ENCODE measurements around the gene PLOD3. TPM values are rescaled to one million over a fixed set of nuclear protein-coding genes. Genes with fewer than 3 reads are reported as not detected.

Gene PLOD3
- total RNA-seq, 2 donors from 2014 or later, result 31.5 to 55.9 TPM

DNA sequence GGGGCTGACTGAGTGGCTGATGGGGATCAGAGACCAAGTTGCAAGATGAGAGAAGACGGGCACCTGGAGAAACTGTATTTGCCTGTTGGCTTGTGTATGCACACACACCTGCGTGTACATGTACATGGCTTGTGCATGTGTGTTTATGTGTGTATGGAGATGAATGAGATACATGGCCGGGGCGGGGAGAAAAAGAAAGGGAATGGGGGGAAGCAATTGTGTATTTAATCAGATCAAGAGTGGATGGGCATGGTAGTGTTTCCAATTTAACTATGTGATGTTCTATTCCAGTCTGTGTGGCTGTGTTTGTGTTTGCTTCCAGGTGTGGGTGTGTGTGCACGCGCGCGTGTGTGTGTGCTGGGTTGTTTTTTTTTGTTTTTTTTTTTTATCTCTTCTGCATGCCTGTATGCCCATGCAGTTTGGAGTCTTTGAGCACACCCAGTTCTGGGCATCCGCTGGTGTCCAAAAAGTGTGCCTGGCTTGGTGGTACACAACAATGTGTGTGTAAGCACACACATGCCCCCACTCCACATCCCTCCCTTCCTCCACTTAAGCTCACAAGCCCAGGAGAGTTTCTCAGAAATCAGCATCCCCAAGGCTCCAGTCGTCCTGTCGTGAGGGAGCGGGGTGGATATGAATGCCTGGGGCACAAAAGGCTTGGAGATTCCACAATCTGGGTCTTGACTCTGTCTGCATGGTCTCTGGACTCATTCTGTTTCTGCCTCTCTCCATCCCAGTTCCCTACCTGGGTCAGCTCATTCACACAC lies 49.6 kb downstream of the PLOD3 start:
- H3K4me1 ChIP-seq (ENCODE audit: control insufficient read depth in 1 of 2, low read depth in 2 of 2), result peaks cover 32 to 52% of the 10 kb centered on the region in 2 donors
- H3K27me3 ChIP-seq (replicated peaks; ENCODE audit: insufficient read depth), result peaks cover 47% of the 10 kb centered on the region
- no peaks in the 10 kb centered on the region for H3K9me3 ChIP-seq
- DNase-seq (ENCODE audit: low spot score), result no peak
- TF ChIP-seq, protein P1, sequence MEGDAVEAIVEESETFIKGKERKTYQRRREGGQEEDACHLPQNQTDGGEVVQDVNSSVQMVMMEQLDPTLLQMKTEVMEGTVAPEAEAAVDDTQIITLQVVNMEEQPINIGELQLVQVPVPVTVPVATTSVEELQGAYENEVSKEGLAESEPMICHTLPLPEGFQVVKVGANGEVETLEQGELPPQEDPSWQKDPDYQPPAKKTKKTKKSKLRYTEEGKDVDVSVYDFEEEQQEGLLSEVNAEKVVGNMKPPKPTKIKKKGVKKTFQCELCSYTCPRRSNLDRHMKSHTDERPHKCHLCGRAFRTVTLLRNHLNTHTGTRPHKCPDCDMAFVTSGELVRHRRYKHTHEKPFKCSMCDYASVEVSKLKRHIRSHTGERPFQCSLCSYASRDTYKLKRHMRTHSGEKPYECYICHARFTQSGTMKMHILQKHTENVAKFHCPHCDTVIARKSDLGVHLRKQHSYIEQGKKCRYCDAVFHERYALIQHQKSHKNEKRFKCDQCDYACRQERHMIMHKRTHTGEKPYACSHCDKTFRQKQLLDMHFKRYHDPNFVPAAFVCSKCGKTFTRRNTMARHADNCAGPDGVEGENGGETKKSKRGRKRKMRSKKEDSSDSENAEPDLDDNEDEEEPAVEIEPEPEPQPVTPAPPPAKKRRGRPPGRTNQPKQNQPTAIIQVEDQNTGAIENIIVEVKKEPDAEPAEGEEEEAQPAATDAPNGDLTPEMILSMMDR (IDR thresholded peaks at IDR 0.05), result no peak
- no peaks in the 10 kb centered on the region for H3K36me3 ChIP-seq
- H3K27ac ChIP-seq, result no peak overlapping the region
- no peak for ATAC-seq (ENCODE audit: insufficient number of reproducible peaks, low FRiP score, low read depth)
- H3K4me3 ChIP-seq, result no peak overlapping the region

DNA sequence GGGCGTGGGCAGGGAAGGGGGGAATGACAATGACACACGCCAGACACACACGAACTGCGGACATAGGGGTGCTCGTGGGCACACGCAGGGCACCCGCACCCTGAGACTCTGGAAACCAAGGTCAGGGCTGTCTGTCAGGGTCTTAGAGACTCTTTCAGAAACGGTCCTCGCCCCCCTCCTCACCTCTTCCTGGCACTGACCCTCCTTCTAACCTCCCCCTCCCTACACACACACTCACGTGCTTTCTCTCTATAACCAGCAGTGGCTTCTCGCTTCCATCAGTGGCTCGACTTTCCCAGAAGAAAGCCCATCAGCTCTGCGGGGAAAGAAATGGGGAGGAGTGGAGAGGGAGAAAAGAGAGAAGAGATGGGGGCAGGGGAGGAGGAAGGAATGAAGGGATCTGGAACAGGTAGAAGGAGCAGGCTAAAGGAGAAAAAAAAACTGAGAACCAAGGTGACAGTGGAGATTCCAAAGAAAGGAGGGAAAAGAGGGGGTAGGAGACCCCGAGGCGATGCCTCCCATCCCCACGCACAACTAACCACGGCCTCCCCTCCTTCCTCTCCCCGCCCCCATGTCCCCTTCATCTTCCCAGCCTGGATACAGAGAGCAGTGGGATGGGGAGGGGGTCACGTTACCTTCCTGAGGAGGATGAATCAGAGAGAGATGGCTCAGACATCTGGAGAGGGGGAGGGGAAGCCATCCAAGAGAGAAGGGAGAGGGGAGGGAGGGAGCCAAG lies 50.3 kb downstream of the PLOD3 start:
- no peak overlapping the region for H3K27ac ChIP-seq
- TF ChIP-seq, protein P1 (IDR thresholded peaks at IDR 0.05), result no peak
- ATAC-seq (ENCODE audit: insufficient number of reproducible peaks, low FRiP score, low read depth) (no peak), DNase-seq (ENCODE audit: low spot score) (no peak)
- no peaks in the 10 kb centered on the region for H3K36me3 ChIP-seq
- H3K4me3 ChIP-seq, result no peak overlapping the region
- peaks cover 33 to 50% of the 10 kb centered on the region in 2 donors for H3K4me1 ChIP-seq (ENCODE audit: control insufficient read depth in 1 of 2, low read depth in 2 of 2)
- peaks cover 42% of the 10 kb centered on the region for H3K27me3 ChIP-seq (replicated peaks; ENCODE audit: insufficient read depth)
- no peaks in the 10 kb centered on the region for H3K9me3 ChIP-seq

GRCh38 chr7:101166648-101166908 lies 50.8 kb downstream of the PLOD3 start:
- Histone ChIP-seq H3K4me1 (ENCODE audit: control insufficient read depth in 1 of 2, low read depth in 2 of 2) (peaks cover 32 to 45% of the 10 kb centered on the region in 2 donors), H3K9me3 (no peaks in the 10 kb centered on the region), H3K4me3 (no peak overlapping the region), H3K27me3 (replicated peaks; ENCODE audit: insufficient read depth) (peaks cover 39% of the 10 kb centered on the region), H3K36me3 (no peaks in the 10 kb centered on the region), H3K27ac (no peak overlapping the region)
- DNase-seq (ENCODE audit: low spot score) (no peak), ATAC-seq (ENCODE audit: insufficient number of reproducible peaks, low FRiP score, low read depth) (no peak)
- TF ChIP-seq, protein P1 (IDR thresholded peaks at IDR 0.05), result no peak

- H3K27me3 ChIP-seq (replicated peaks; ENCODE audit: insufficient read depth), result peaks cover 35% of the 10 kb centered on the region
- no peak for ATAC-seq (ENCODE audit: insufficient number of reproducible peaks, low FRiP score, low read depth)
- TF ChIP-seq, protein P1 (IDR thresholded peaks at IDR 0.05), result no peak
- DNase-seq (ENCODE audit: low spot score), result no peak
- no peak overlapping the region for H3K27ac ChIP-seq
- H3K36me3 ChIP-seq, result no peaks in the 10 kb centered on the region
- peak overlapping the region; percentile 56 for H3K4me3 ChIP-seq
- peaks cover 32 to 44% of the 10 kb centered on the region in 2 donors for H3K4me1 ChIP-seq (ENCODE audit: control insufficient read depth in 1 of 2, low read depth in 2 of 2)
- no peaks in the 10 kb centered on the region for H3K9me3 ChIP-seq
These were observed 51.3 kb downstream of the PLOD3 start for GRCh38 chr7:101165958-101166647.
